Measurements from ENCODE around the gene REV3L. TPM values are rescaled to one million over a fixed set of nuclear protein-coding genes. Genes with fewer than 3 reads are reported as not detected.

REV3L gene
- total and polyA plus RNA-seq, 2 of the 13 experiments (the other 11 are each of a cell fraction or from before 2014, with no cell fraction given) = 12.8 to 31.3 TPM

- TF ChIP-seq ZSCAN29 (CRISPR knock-in tag; conservative IDR thresholded peaks at IDR 0.05) (no peak), KDM1A (CRISPR knock-in tag; IDR thresholded peaks at IDR 0.05) (no peak), ISL2 (CRISPR knock-in tag; IDR thresholded peaks at IDR 0.05) (peak; percentile 63; the same call in 1 of the 2 replicates), FLYWCH1 (CRISPR knock-in tag; IDR thresholded peaks at IDR 0.05) (no peak), ZNF790 (CRISPR knock-in tag; IDR thresholded peaks at IDR 0.05; ENCODE audit: borderline replicate concordance) (peak; percentile 86), NR2F2 (IDR thresholded peaks at IDR 0.05; ENCODE audit: borderline replicate concordance, low read depth) (peak; percentile 76; the same call in 1 of the 2 replicates), NFIB (CRISPR knock-in tag; IDR thresholded peaks at IDR 0.05; ENCODE audit: borderline replicate concordance) (no peak), ZNF253 (CRISPR knock-in tag; IDR thresholded peaks at IDR 0.05; ENCODE audit: borderline replicate concordance) (no peak; the same call in 1 of the 2 replicates), TBL1XR1 (IDR thresholded peaks at IDR 0.05; ENCODE audit: borderline replicate concordance, low read length, partially characterized antibody) (no peak), MEIS1 (CRISPR knock-in tag; IDR thresholded peaks at IDR 0.05; ENCODE audit: borderline replicate concordance) (peak; percentile 44; the same call in 1 of the 2 replicates), ZBTB2 (CRISPR knock-in tag; IDR thresholded peaks at IDR 0.05; ENCODE audit: low read depth) (peak; percentile 54), ZNF768 (CRISPR knock-in tag; IDR thresholded peaks at IDR 0.05) (peak; percentile 73; the same call in 1 of the 2 replicates), ZNF496 (CRISPR knock-in tag; IDR thresholded peaks at IDR 0.05; ENCODE audit: insufficient replicate concordance) (no peak), ZNF652 (CRISPR knock-in tag; IDR thresholded peaks at IDR 0.05; ENCODE audit: borderline replicate concordance, low read depth) (peak; percentile 24; the same call in 1 of the 2 replicates), FOXJ3 (CRISPR knock-in tag; IDR thresholded peaks at IDR 0.05; ENCODE audit: borderline replicate concordance) (peak; percentile 76; the same call in 1 of the 2 replicates), ZNF143 (CRISPR knock-in tag; IDR thresholded peaks at IDR 0.05) (0 out of 2 replicates have a peak, but pooled peaks have one; percentile 11), ZNF607 (CRISPR knock-in tag; IDR thresholded peaks at IDR 0.05; ENCODE audit: borderline replicate concordance) (peak; percentile 48), ARID4A (CRISPR knock-in tag; IDR thresholded peaks at IDR 0.05; ENCODE audit: borderline replicate concordance) (peak; percentile 52; the same call in 1 of the 2 replicates), JDP2 (CRISPR knock-in tag; IDR thresholded peaks at IDR 0.05; ENCODE audit: borderline replicate concordance) (no peak; the same call in 1 of the 2 replicates)
These were observed 966 bp upstream of the REV3L start (continued) for GRCh38 chr6:111483736-111484632.

All from HepG2 (cell line).